ENCODE results near the gene MAP3K7CL.

Gene MAP3K7CL

DNA sequence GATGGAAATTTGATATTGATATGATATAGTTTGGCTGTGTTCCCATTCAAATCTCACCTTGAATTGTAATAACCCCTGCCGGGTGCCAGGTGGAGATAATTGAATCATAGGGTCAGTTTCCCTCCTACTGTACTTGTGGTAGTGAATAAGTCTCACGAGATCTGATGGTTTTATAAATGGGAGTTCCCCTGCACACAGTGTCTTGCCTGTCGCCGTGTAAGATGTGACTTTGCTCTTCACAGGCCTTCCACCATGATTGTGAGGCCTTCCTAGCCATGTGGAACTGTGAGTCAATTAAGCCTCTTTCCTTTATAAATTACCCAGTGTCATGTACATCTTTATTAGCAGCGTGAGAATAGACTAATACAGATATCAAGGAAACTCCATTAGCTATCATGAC is 74.6 kb downstream of the MAP3K7CL start:
- no peak for DNase-seq

DNA sequence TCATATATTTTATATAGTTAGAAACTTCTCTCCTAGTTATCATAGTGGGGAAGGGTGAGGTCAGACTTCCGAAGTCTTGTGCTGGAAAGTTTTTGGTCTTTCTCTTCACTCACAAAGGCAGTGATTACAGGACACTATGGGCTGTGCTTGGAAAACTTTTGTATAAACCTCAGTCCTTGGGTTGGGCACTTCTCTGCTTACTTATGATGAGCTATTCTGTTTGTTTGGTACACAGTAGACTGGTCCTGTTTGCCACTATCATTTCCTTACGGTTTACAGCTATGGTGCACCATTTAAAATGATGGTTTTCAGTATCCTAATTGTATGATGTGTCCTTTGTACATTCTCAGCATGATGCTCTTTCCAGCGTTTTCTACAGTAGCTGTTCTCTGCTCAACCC is 75.5 kb downstream of the MAP3K7CL start:
- no peak for DNase-seq

DNA sequence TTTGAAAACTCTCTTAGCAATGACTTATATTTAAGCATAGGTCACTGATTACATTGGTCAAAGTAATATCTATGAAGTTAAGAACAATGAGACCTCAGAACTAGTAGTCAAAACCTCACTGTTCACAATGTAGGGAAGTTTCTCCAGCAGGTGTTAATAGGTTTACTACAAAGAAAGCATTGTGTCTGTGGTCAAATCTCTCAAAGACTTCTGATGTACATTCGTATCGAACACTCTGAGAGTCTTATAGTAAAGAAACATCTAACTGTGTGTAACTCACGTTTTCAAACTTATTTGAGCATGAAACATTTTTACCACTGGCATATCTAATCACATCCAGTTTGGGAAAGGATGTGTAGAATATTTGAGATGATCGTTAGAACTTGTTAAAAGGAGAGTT is 76.0 kb downstream of the MAP3K7CL start:
- no peak for DNase-seq

GRCh38 chr21:29207201-29207600 is 76.8 kb downstream of the MAP3K7CL start:
- no peak for DNase-seq

GRCh38 chr21:29208044-29208681 is 77.7 kb downstream of the MAP3K7CL start:
- no peak for DNase-seq

DNA sequence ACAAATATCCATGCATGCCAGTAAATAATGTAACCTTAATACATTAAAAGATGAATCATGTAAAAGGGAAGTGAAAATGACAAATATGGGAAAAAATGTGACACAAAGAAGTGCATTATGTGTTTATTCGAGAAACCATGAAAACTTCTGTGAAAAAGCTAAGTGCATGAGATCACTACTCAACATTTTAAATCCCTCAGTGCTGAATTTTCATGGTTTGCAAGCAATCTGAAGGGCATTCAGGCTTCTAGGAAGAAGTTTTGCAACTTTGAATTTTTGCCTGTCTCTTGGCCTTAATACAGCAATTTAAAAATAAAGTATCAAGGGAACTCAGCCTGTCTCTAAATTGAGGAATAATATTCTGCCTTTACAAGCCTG is 78.2 kb downstream of the MAP3K7CL start:
- DNase-seq, result no peak

DNA sequence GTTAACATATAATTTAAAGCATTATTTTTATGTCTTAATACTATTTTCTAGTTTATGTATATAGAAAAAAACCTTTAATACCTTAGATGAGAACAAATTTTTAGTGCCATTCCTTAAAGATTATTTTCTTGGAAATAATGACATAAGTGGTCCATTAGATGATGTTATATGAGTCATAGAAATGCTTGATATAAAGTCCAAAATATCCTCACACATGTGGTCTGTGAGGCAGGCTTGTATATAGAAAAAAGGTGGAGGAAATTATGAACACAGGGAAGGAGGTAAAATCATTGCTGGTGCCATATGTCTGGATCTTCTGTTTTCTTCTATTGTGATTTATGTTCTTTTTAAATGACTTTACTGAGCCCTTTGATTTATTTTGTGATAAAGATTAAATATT is 79.3 kb downstream of the MAP3K7CL start:
- no peak for DNase-seq

GRCh38 chr21:29211205-29211604 is 80.8 kb downstream of the MAP3K7CL start:
- no peak for DNase-seq

- no peak for DNase-seq
These were observed 82.0 kb downstream of the MAP3K7CL start for GRCh38 chr21:29212446-29212845.

- DNase-seq, result no peak
These were observed 83.3 kb downstream of the MAP3K7CL start for GRCh38 chr21:29213513-29214385.

DNA sequence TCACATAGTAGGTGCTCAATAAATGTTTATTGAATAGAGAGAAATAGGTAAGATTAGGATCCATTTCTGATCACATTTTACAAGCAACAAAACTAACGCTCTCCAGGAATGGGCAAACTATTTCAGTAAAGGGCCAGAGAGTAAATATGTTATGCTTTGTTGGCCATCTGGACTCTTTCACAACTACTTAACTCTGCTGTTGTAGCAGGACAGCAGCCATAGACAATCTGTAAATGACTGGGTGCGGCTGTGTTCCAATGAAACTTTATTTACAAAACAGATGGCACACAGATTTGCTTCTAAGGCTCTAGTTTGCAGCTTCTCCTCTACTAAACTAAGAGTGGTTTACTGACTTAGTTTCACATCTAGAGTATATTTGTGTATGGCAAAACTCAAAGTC is 85.3 kb downstream of the MAP3K7CL start:
- DNase-seq, result no peak

GRCh38 chr21:29217818-29218291 is 87.4 kb downstream of the MAP3K7CL start:
- DNase-seq, result no peak

DNA sequence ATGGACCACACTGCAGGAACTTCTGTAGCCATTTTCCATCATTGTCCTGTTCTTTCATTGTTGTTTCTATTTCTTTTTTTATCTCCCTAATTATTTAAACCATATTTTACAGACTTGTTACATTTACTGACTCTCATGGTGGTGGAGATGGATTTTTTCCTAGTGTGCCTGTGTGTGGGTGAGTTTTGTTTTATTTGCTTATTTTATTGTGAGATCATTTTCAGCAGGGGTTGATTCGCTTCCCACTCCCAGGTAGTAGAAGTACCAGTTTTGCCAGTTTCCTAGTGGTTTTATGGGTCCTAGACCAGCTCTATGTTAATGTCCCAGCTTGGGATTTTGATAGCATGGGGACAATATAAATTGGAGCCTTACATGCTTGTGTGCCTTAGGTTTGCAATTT is 88.3 kb downstream of the MAP3K7CL start:
- no peak for DNase-seq

DNA sequence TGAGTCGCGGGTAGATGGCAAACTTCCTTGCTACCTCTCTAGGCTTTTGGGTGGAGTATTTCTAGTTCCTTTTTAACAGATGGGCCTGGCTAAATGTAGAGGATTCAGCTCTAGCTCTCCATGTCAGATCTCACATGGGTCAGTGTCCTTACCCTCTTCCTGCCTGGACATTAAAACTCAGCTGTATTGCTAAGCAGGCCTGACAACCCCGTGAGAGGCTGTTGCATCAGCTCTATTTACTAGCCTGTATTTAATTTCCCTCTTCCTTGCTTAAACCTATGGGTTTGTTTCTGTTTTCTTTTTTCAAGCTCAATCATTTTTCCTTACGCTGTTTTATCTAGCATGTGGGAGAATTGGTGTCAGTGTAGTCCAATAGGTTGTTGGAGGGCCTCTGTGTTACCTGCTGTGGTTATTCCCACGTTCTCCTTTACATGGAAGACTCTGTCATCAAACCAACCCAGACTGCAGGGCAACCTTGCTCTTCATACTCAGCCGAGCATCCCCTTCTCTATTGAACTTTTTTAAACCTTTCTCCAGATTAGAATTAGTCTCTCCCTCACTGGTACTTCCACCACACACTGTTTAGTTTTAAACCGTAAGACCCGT is 88.8 kb downstream of the MAP3K7CL start:
- no peak for DNase-seq

- DNase-seq, result no peak
These were observed 90.9 kb downstream of the MAP3K7CL start for GRCh38 chr21:29221253-29221744.

DNA sequence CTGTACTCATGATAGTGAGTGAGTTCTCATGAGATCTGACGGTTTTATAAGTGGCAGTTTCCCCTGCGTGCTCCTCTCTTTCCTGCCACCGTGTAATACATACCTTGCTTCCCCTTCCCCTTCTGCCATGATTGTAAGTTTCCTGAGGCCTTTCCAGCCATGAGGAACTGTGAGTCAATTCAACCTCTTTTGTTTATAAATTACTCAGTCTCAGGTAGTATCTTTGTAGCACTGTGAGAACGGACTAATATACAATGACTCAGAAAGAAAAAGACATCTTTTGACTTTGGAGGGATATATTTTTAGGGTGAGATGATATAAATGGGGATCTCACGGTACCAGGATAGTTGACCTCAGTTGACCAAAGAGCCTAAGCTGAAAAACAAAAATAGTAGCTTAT is 93.6 kb downstream of the MAP3K7CL start:
- DNase-seq, result no peak
